PC-3 (cell line): ENCODE measurements around the gene KRTAP2-2. TPM values are rescaled to one million over a fixed set of nuclear protein-coding genes. Genes with fewer than 3 reads are reported as not detected.
A peak's percentile ranks its signal among the peaks of the same experiment; 100 is the strongest.
"Not testable (repeated sequence)": the region's sequence is repeated elsewhere in the genome, so short reads cannot be mapped to it uniquely, and the experiment has no call there.

ENCODE experiments used
- ATAC-seq: fragments of 200-7000 bp; cut with Tn5 transposase; 2 replicates; pipeline ENCODE4 v1.9.1; 2020; ENCODE audit warnings: mild to moderate bottlenecking, moderate library complexity
- BruUV-seq: library from RNA; stranded (reverse); fragments of 400-500 nt; replicated peaks from 2 replicates; lab custom pipeline; 2021; lab: Mats Ljungman, UMichigan
- CTCF ChIA-PET: fragments of 300-600 bp; sonication (Branson Sonifier 250); formaldehyde crosslinking; loops from one replicate; lab custom pipeline; 2022; ENCODE audit warnings: antibody characterized with exemption; lab: Charles Lee
- POLR2A ChIA-PET: fragments of 300-600 bp; sonication (Branson Sonifier 250); formaldehyde crosslinking; loops from one replicate; lab custom pipeline; 2022; ENCODE audit warnings: antibody characterized with exemption; ENCODE audit not compliant: unreplicated experiment; lab: Charles Lee
- DNase-seq: peaks from one replicate; pipeline ENCODE4 v3.0.0-alpha.2; 2015
- H2AFZ ChIP-seq: fragments of 300-600 bp; sonication (generic); 2 replicates; pipeline ENCODE4 v1.6.0; 2016; ENCODE audit warnings: antibody characterized with exemption, low read length
- H3F3A ChIP-seq: fragments of 300-600 bp; sonication (generic); one replicate; pipeline ENCODE4 v1.6.0; 2017; ENCODE audit warnings: antibody characterized with exemption, low read length, control low read depth, mild to moderate bottlenecking; ENCODE audit not compliant: unreplicated experiment
- H3K27ac ChIP-seq: fragments of 300-600 bp; sonication (generic); 2 replicates; pipeline ENCODE4 v1.5.1; 2016; ENCODE audit warnings: mild to moderate bottlenecking, low read length
- H3K27me3 ChIP-seq: fragments of 300-600 bp; sonication (generic); 2 replicates; pipeline ENCODE4 v1.6.1; 2016; ENCODE audit warnings: low read length, mixed read lengths
- H3K36me3 ChIP-seq: fragments of 300-600 bp; sonication (generic); 2 replicates; pipeline ENCODE4 v1.6.1; 2016; ENCODE audit warnings: low read depth, mixed run types, low read length, mixed read lengths
- H3K4me1 ChIP-seq: fragments of 300-600 bp; sonication (generic); 2 replicates; pipeline ENCODE4 v1.5.1; 2016; ENCODE audit warnings: low read length; ENCODE audit not compliant: insufficient read depth
- H3K4me2 ChIP-seq: fragments of 300-600 bp; sonication (generic); 2 replicates; pipeline ENCODE4 v1.6.0; 2016; ENCODE audit warnings: low read length
- H3K4me3 ChIP-seq: fragments of 300-600 bp; sonication (generic); 2 replicates; pipeline ENCODE4 v1.5.1; 2016; ENCODE audit warnings: mild to moderate bottlenecking, low read length, mixed read lengths
- H3K79me2 ChIP-seq: fragments of 300-600 bp; sonication (generic); 2 replicates; pipeline ENCODE4 v1.6.1; 2017; ENCODE audit warnings: low read length, mixed read lengths
- H3K9ac ChIP-seq: fragments of 300-600 bp; sonication (generic); 2 replicates; pipeline ENCODE4 v1.6.0; 2016; ENCODE audit warnings: mild to moderate bottlenecking, low read length
- H3K9me2 ChIP-seq: fragments of 300-600 bp; sonication (generic); replicated peaks from 2 replicates; pipeline ENCODE4 v1.6.1; 2016; ENCODE audit warnings: mixed run types, low read length, mixed read lengths
- H3K9me3 ChIP-seq: fragments of 300-600 bp; sonication (generic); 2 replicates; pipeline ENCODE4 v1.6.1; 2016; ENCODE audit warnings: low read length, mixed read lengths
- H4K20me1 ChIP-seq: fragments of 300-600 bp; sonication (generic); 2 replicates; pipeline ENCODE4 v1.6.1; 2016; ENCODE audit warnings: low read length, mixed read lengths
- EZH2 ChIP-seq: fragments of 300-600 bp; sonication (generic); IDR thresholded peaks from one replicate; pipeline ENCODE4 v1.6.1; 2017; ENCODE audit warnings: antibody characterized with exemption, mild to moderate bottlenecking, low read length; ENCODE audit not compliant: unreplicated experiment
- EZH2phosphoT487 ChIP-seq: fragments of 300-600 bp; sonication (generic); IDR thresholded peaks from 2 replicates; pipeline ENCODE4 v1.6.1; 2018; ENCODE audit warnings: mild to moderate bottlenecking, antibody characterized with exemption, low read length, borderline replicate concordance
- intact Hi-C: fragments of 100-400 bp; cut with micrococcal nuclease; formaldehyde crosslinking; loops from 2 replicates; pipeline ENCODE4 v1.9.0; 2023
- total RNA-seq: library from RNA; depleted of rRNA; stranded (reverse); fragments of >200 nt; gene quantifications from 2 replicates; pipeline ENCODE4 v1.2.3, GENCODE V29; 2014
- TF ChIP-seq, protein P1 (sequence below): fragments of 300-600 bp; sonication (generic); conservative IDR thresholded peaks from 2 replicates; pipeline ENCODE4 v1.5.1; 2017; ENCODE audit warnings: antibody characterized with exemption, low read depth, mild to moderate bottlenecking, low read length

Gene KRTAP2-2
- total RNA-seq, 1 experiment from 2014 or later: not detected

DNA sequence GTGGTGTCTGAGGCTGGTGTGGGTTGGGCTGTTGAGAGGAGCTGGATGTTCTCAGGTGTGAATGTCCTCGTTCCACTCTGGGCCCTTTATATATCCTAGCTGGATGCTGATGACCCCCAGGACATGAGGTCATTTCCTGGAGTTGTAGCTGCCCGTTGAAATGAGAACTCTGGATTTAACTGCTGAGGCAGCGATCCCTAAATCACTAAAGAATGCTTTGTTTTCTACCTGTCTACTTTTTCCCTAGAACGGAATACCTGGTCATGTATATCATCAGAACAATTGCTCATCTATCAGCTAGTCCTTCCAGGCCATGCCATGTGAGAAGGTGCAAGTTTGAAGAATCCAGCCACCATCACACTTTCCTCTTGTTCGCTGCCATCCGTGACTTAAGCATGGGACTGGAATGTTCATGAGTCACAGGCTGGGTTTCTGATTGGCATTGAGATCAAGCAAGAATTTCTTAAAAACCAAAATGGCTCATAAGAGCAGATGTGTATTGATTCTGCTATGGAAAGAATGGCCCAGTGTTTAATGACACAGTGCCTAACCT lies 5.1 kb upstream of the KRTAP2-2 start, which contains the start of gene KRTAP2-3:
Gene KRTAP2-3, minus strand, starts transcription at position 63 of the 553 bp plus-strand sequence. CDS start 64 bp downstream, outside the sequence.
- ATAC-seq (peak; percentile 48), DNase-seq (peak; percentile 86)
- ChIA-PET POLR2A (no interaction called here), CTCF (no interaction called here)
- Histone ChIP-seq H3K79me2 (no peaks in the 10 kb centered on the region), H3F3A (peaks cover 8% of the 10 kb centered on the region), H2AFZ (no peak within 1 kb of the TSS), H3K9me3 (no peaks in the 10 kb centered on the region), H3K4me2 (peak within 1 kb of the TSS; percentile 54), H3K9me2 (no peaks in the 10 kb centered on the region), H3K36me3 (no peaks in the 10 kb centered on the region), H3K27me3 (no peaks in the 10 kb centered on the region), H3K27ac (peak within 1 kb of the TSS; percentile 94), H3K4me1 (peaks cover 67% of the 10 kb centered on the region), H3K4me3 (no peak within 1 kb of the TSS), H3K9ac (peak within 1 kb of the TSS; percentile 57), H4K20me1 (no peaks in the 10 kb centered on the region)
- BruUV-seq: no TSS peak
- TF ChIP-seq, protein P1, sequence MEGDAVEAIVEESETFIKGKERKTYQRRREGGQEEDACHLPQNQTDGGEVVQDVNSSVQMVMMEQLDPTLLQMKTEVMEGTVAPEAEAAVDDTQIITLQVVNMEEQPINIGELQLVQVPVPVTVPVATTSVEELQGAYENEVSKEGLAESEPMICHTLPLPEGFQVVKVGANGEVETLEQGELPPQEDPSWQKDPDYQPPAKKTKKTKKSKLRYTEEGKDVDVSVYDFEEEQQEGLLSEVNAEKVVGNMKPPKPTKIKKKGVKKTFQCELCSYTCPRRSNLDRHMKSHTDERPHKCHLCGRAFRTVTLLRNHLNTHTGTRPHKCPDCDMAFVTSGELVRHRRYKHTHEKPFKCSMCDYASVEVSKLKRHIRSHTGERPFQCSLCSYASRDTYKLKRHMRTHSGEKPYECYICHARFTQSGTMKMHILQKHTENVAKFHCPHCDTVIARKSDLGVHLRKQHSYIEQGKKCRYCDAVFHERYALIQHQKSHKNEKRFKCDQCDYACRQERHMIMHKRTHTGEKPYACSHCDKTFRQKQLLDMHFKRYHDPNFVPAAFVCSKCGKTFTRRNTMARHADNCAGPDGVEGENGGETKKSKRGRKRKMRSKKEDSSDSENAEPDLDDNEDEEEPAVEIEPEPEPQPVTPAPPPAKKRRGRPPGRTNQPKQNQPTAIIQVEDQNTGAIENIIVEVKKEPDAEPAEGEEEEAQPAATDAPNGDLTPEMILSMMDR: no peak
- TF ChIP-seq EZH2: no peak
- intact Hi-C loops: loop anchor here (5.0 to 10.0 kb wide), 3 partner anchors 55 to 155 kb away; partner anchors contain the start of gene KRTAP3-1

DNA sequence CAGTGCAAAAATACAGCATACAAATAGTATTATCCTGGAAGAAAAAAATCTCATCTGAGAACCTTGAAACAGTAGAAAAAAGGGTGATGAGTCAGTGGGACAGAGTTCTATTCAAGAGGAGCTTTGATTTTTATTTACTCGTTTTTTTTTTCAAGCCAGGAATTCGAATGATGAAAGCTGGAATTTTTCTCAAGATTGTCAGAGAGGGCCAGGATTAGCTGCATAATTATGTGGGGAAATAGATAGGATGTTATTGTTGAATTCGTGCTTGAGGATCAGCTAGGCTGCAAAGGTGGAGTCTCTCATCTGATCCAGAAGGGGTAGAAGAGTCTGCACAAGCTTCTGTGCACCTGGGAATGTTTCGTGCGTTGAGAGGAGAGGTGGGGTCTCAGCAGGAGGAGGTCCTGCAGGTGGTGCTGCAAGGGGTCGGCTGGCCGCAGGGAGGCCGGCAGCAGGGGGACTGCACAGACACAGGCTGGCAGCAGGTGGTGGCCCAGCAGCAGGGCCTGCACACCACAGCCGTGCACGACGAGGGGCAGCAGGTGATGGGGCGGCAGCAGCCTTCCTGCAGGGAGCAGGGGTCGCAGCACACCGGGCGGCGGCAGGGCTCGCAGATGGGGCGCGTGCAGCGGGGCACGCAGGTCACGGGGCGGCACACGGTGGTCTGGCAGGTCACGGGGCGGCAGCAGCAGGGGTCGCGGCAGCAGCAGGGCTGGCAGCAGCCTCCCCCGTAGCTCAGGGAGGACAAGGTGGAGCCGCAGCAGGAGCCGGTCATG lies 4.4 kb upstream of the KRTAP2-2 start:
- POLR2A ChIA-PET: interaction anchor here (0.5 to 0.6 kb wide), 2 partner anchors 20 to 72 kb away, joined by 3 to 5 read pairs; no protein-coding TSS in a partner anchor
- H3K4me3 ChIP-seq, CTCF ChIA-PET, H4K20me1 ChIP-seq, H3F3A ChIP-seq, H3K9me2 ChIP-seq, BruUV-seq, H2AFZ ChIP-seq, H3K36me3 ChIP-seq, H3K79me2 ChIP-seq, H3K27me3 ChIP-seq, H3K9me3 ChIP-seq: not testable (repeated sequence)
- intact Hi-C loops: loop anchor here (2.0 to 10.0 kb wide), 5 partner anchors 55 to 263 kb away; partner anchors contain the start of gene KRTAP3-1
- DNase-seq (peak; percentile 81), ATAC-seq (peak; percentile 18)
- peak overlapping the region; percentile 57 for H3K9ac ChIP-seq
- H3K4me1 ChIP-seq: peaks cover 61% of the 10 kb centered on the region
- peak overlapping the region; percentile 94 for H3K27ac ChIP-seq
- peak overlapping the region; percentile 54 for H3K4me2 ChIP-seq

DNA sequence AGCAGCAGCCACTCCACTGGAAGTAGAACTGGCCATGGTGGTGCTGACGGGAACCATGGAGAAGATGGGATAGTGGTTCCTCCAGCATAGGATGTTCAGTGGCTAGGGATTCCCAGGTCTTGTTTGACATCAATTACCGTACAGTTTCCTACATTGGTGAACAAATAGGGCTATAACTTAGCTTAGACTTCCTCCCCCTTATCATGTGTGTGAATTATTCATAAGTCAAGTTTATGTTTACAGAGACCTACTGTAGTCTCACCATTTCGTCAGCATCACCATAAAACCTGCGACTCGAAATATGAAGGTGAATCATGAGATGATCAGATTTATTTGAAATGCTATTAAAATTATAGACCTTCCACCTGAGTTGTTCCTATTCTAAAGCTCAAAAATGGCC lies 3.7 kb upstream of the KRTAP2-2 start:
- H3K9me3 ChIP-seq: no peaks in the 10 kb centered on the region
- ChIA-PET CTCF (no interaction called here), POLR2A (interaction anchor here (0.5 to 0.6 kb wide), 2 partner anchors 20 to 73 kb away, joined by 3 to 5 read pairs; no protein-coding TSS in a partner anchor)
- H3K4me3 ChIP-seq: no peak overlapping the region
- H2AFZ ChIP-seq: no peak overlapping the region
- ATAC-seq: peak; percentile 80
- no peaks in the 10 kb centered on the region for H3K27me3 ChIP-seq
- no peaks in the 10 kb centered on the region for H3K36me3 ChIP-seq
- H3K4me2 ChIP-seq: peak overlapping the region; percentile 54
- H3K79me2 ChIP-seq: no peaks in the 10 kb centered on the region
- H3K27ac ChIP-seq: peak overlapping the region; percentile 94
- peak; percentile 89 for DNase-seq
- peaks cover 55% of the 10 kb centered on the region for H3K4me1 ChIP-seq
- TF ChIP-seq EZH2phosphoT487 (no peak), EZH2 (no peak)
- TF ChIP-seq, protein P1: no peak
- intact Hi-C loops: loop anchor here (2.0 kb wide), 2 partner anchors 150 to 264 kb away; no protein-coding TSS in a partner anchor
- no TSS peak for BruUV-seq
- H3F3A ChIP-seq: peaks cover 8% of the 10 kb centered on the region
- peak overlapping the region; percentile 57 for H3K9ac ChIP-seq
- H4K20me1 ChIP-seq: no peaks in the 10 kb centered on the region
- H3K9me2 ChIP-seq: no peaks in the 10 kb centered on the region
